Endothelial cell of umbilical vein (primary cell): ENCODE measurements around the gene BTBD10.

Source experiments
- CTCF ChIP-seq, 2 donors: IDR thresholded peaks; 1 replicate in 1 of 2; 2 replicates in 1 of 2; pipeline ENCODE4 v1.5.1; 2011; ENCODE audit warnings: low read length in 2 of 2, mild to moderate bottlenecking in 2 of 2, moderate library complexity in 2 of 2, control low read depth in 1 of 2, inconsistent platforms in 1 of 2, low read depth in 1 of 2; ENCODE audit not compliant: insufficient read depth in 1 of 2; ENCODE audit errors: extremely low read depth in 1 of 2
- JUN ChIP-seq: IDR thresholded peaks from 2 replicates; pipeline ENCODE4 v1.6.1; 2011; ENCODE audit warnings: borderline replicate concordance, low read depth; ENCODE audit not compliant: insufficient read length, insufficient read depth
- MAX ChIP-seq: IDR thresholded peaks from 2 replicates; pipeline ENCODE4 v1.6.1; 2011; ENCODE audit not compliant: insufficient read depth, insufficient read length
- POLR2A ChIP-seq: IDR thresholded peaks from 2 replicates; pipeline ENCODE4 v1.6.1; 2012; ENCODE audit warnings: low read depth, mild to moderate bottlenecking, control low read depth, low read length
- POLR2AphosphoS5 ChIP-seq: IDR thresholded peaks from 2 replicates; pipeline ENCODE4 v1.6.1; 2012; ENCODE audit warnings: low read depth, mild to moderate bottlenecking, control low read depth, low read length, moderate library complexity; ENCODE audit not compliant: insufficient read depth

GRCh38 chr11:13366266-13367026, 96.6 kb downstream of the BTBD10 start:
- TF ChIP-seq CTCF (IDR thresholded peaks at IDR 0.05; ENCODE audit: extremely low read depth in 1 of 2, insufficient read depth in 1 of 2, low read depth in 1 of 2, low read length in 2 of 2) (no peak), POLR2A (no peak), POLR2AphosphoS5 (no peak), MAX (no peak), JUN (no peak)
